Measurements from ENCODE around the gene NUDT1.

Gene NUDT1

DNA sequence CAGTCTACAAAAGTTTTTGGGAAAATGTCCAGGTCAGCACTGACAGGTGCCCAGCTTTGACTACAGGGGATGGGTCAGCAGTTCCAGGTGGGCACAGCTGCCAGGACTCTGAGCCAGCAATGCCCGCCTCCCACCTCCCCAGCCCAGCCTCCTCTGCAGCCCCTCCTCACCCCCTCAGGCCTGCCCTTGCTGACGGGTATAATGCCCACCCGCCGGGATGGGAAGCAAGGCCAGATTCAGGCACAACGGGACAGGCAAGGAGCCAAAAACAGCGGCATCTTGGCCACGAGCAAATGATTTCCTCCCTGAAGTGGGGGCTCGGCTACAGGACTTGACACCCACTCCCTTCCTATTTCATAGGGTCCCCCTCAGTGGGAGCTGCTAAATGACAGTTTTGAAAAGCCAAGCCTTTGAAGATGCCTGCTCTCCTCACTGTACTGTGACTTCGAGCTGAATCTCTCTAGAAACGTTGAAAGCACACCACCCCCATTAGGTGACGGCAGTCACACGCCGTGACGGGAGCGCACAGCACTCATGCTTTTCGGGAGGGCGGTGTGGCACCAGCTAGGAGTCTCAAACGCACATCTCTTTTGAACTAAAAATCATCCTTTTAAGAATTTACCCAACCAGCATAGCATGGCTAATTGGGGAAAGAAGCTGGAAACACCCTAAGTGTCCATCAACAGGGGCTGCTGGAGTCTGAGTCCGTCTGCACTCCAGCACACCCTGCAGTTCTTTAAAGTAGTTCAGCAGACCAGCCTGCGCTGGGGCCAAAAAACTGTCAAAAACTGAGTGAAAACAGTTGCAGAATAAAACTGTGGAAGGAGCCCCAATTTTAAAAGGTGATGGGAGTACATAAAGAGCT is 38.9 kb upstream of the NUDT1 start:
- no peak overlapping the region for H3K4me3 ChIP-seq (ENCODE audit: low read depth, low read length)
- in situ Hi-C loops (cut with HindIII; ENCODE audit: low pct_ligation_motif_present, low sequenced_read_pairs), result no loop called here
- DNase-seq, result no peak
- no peak overlapping the region for H3K27ac ChIP-seq
- H3K27me3 ChIP-seq (replicated peaks), result no peaks in the 10 kb centered on the region
- H3K36me3 ChIP-seq (replicated peaks), result peaks cover 7% of the 10 kb centered on the region
- TF ChIP-seq, protein P1, sequence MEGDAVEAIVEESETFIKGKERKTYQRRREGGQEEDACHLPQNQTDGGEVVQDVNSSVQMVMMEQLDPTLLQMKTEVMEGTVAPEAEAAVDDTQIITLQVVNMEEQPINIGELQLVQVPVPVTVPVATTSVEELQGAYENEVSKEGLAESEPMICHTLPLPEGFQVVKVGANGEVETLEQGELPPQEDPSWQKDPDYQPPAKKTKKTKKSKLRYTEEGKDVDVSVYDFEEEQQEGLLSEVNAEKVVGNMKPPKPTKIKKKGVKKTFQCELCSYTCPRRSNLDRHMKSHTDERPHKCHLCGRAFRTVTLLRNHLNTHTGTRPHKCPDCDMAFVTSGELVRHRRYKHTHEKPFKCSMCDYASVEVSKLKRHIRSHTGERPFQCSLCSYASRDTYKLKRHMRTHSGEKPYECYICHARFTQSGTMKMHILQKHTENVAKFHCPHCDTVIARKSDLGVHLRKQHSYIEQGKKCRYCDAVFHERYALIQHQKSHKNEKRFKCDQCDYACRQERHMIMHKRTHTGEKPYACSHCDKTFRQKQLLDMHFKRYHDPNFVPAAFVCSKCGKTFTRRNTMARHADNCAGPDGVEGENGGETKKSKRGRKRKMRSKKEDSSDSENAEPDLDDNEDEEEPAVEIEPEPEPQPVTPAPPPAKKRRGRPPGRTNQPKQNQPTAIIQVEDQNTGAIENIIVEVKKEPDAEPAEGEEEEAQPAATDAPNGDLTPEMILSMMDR (IDR thresholded peaks at IDR 0.05; ENCODE audit: low read depth, low read length, missing control alignments), result peak; percentile 15

DNA sequence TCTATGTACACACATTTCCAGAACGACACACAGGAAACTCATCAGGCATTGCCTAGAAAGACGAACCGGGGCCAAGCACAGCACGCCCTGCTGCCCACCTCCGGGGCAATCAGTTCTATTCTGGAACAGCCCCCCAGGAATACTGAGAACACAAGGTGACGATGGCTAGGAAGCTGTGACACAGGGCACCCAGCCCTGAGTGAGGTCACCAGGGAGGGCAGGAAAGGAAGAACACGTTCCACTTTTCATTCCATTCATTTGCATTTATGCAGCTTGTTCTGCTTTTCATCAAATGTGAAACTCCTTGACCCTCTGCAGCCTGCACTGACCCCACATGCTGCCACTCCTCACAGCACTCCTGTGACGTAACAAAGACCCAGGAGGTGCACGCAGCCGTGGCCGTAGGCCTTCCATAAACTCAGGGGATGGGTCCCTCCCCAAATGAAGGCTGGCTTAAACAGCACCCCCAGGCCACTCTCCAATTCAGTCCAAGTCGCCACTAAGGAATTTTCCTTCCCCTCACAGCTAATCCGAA is 38.2 kb upstream of the NUDT1 start:
- Histone ChIP-seq H3K36me3 (replicated peaks) (peaks cover 7% of the 10 kb centered on the region), H3K4me3 (ENCODE audit: low read depth, low read length) (no peak overlapping the region), H3K27ac (no peak overlapping the region), H3K27me3 (replicated peaks) (no peaks in the 10 kb centered on the region)
- in situ Hi-C loops (cut with HindIII; ENCODE audit: low pct_ligation_motif_present, low sequenced_read_pairs), result no loop called here
- TF ChIP-seq, protein P1 (IDR thresholded peaks at IDR 0.05; ENCODE audit: low read depth, low read length, missing control alignments), result no peak
- no peak for DNase-seq

DNA sequence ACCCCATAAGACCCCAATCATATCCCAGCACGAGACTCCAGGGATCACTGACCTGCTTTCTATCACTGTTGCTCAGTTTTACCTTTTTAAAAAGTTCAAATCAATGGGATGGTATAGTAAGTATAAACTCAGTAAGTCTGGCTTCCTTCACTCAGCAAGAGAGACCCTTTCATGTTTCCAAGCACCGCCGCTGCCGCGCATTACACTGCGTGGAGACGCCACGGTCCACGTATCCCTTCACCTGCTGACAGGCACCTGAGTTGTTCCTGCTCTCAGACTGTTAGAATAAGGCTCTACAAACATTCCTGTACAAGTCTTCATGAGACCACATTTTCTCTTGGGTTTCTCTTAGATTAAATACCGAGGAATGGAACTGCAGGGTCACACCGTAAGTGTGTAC is 37.6 kb upstream of the NUDT1 start:
- Histone ChIP-seq H3K4me3 (ENCODE audit: low read depth, low read length) (no peak overlapping the region), H3K27ac (no peak overlapping the region), H3K27me3 (replicated peaks) (no peaks in the 10 kb centered on the region), H3K36me3 (replicated peaks) (peaks cover 7% of the 10 kb centered on the region)
- in situ Hi-C loops (cut with HindIII; ENCODE audit: low pct_ligation_motif_present, low sequenced_read_pairs), result no loop called here
- DNase-seq, result no peak
- TF ChIP-seq, protein P1 (IDR thresholded peaks at IDR 0.05; ENCODE audit: low read depth, low read length, missing control alignments), result no peak

DNA sequence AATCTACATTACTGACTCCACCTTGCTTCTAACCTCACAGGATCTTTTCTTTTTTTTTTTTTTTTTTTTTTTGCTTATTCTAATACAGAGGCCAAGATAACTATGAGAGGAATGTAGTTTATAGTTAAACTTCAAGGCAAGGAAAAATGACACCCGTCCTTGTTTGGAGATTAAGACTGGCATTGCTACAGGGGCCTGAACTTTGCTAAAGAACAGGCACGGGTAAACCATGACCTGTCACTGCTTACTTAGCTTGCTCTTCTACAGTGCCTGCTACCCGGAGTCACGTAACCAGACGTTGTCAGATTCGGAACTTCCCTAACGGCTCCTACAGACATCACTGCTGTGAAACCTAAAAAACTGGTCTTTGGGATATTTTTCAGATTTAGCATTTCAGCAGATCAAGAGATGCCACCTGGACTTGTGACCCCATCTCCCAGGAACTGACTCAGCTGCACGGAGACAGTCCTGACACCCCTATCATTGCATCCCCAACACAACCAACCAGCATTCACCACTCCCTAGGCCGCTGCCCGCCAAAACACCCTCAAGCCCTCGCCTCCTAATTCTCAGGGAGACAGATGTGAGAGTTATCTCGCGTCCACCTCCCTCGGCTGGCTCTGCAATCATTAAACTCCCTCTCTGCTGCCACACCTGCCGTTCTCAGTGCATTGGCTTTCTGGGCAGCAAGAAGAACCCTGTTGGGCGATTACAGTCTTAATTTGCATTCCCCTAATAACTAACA is 36.8 kb upstream of the NUDT1 start:
- Histone ChIP-seq H3K4me3 (ENCODE audit: low read depth, low read length) (no peak overlapping the region), H3K27ac (no peak overlapping the region), H3K36me3 (replicated peaks) (peaks cover 6% of the 10 kb centered on the region), H3K27me3 (replicated peaks) (no peaks in the 10 kb centered on the region)
- DNase-seq, result no peak
- TF ChIP-seq, protein P1 (IDR thresholded peaks at IDR 0.05; ENCODE audit: low read depth, low read length, missing control alignments), result no peak
- in situ Hi-C loops (cut with HindIII; ENCODE audit: low pct_ligation_motif_present, low sequenced_read_pairs), result no loop called here

DNA sequence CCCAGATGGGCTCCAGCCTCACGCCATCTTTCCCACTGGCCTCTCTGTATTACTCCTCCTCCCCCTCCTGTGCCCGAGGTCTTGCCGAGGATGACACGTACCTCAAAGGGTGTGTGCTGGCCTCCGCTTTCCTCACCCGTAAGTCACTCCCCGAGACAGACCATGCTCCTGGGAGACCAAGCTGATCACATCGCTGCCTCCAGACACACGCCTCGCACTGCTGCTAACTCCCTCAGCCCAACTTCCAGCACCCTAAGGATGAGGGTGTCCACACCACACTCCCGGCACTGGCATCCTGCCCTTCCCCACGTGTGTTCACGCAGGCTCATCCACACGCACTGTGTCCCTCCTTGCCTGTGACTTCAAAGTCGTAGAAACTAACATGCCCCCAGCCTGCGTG is 33.3 kb upstream of the NUDT1 start:
- in situ Hi-C loops (cut with HindIII; ENCODE audit: low pct_ligation_motif_present, low sequenced_read_pairs), result no loop called here
- H3K36me3 ChIP-seq (replicated peaks), result peaks cover 31% of the 10 kb centered on the region
- no peak overlapping the region for H3K27ac ChIP-seq
- no peak for DNase-seq
- no peaks in the 10 kb centered on the region for H3K27me3 ChIP-seq (replicated peaks)
- TF ChIP-seq, protein P1 (IDR thresholded peaks at IDR 0.05; ENCODE audit: low read depth, low read length, missing control alignments), result no peak
- no peak overlapping the region for H3K4me3 ChIP-seq (ENCODE audit: low read depth, low read length)
